Transverse colon (tissue), 4 donors: ENCODE measurements around the gene ATAD1. TPM values are rescaled to one million over a fixed set of nuclear protein-coding genes. Genes with fewer than 3 reads are reported as not detected.
"Not testable (repeated sequence)": the region's sequence is repeated elsewhere in the genome, so short reads cannot be mapped to it uniquely, and the experiment has no call there.

ENCODE experiments used
- DNase-seq: peaks from one replicate; pipeline ENCODE4 v3.0.0-alpha.2; 2019
- H3K27ac ChIP-seq, 4 donors: fragments of 200-600 bp; sonication (generic); 2 replicates each; pipeline ENCODE4 v1.5.1; 2016 to 2018; ENCODE audit warnings: inconsistent platforms in 4 of 4
- H3K27me3 ChIP-seq: fragments of 200-600 bp; sonication (generic); 2 replicates; pipeline ENCODE4 v1.5.1; 2017; ENCODE audit warnings: inconsistent platforms
- H3K36me3 ChIP-seq, 4 donors: fragments of 200-600 bp; sonication (generic); 2 replicates each; pipeline ENCODE4 v1.5.1; 2017 to 2019; ENCODE audit warnings: inconsistent platforms in 4 of 4
- H3K4me1 ChIP-seq, 4 donors: fragments of 200-600 bp; sonication (generic); 2 replicates each; pipeline ENCODE4 v1.5.1; 2017 to 2020; ENCODE audit warnings: inconsistent platforms in 4 of 4
- H3K4me3 ChIP-seq, 4 donors: fragments of 200-600 bp; sonication (generic); 1 replicate in 1 of 4; 2 replicates in 3 of 4; pipeline versions ENCODE4 v1.5.1 to v1.6.1; 2017 to 2019; ENCODE audit warnings: inconsistent platforms in 4 of 4
- H3K9me3 ChIP-seq, 2 donors: fragments of 200-600 bp; sonication (generic); 2 replicates each; pipeline ENCODE4 v1.5.1; 2017 to 2019; ENCODE audit warnings: inconsistent platforms in 2 of 2
- EP300 ChIP-seq: sonication (generic); formaldehyde crosslinking; IDR thresholded peaks from one replicate; pipeline ENCODE4 v1.6.1; 2017; ENCODE audit warnings: antibody characterized with exemption, low read depth
- POLR2A ChIP-seq: fragments of 450-650 bp; IDR thresholded peaks from one replicate; pipeline ENCODE4 v1.6.1; 2016; ENCODE audit warnings: antibody characterized with exemption, mild to moderate bottlenecking, moderate library complexity
- POLR2AphosphoS5 ChIP-seq, 3 donors: sonication (generic); formaldehyde crosslinking; IDR thresholded peaks; one replicate each; pipeline ENCODE4 v1.6.1; 2016; ENCODE audit warnings: antibody characterized with exemption in 3 of 3
- WGBS, 2 donors: methylation state at CpG; one replicate each; pipeline ENCODE4 v1.1.5; 2018; ENCODE audit warnings: low coverage in 1 of 2; 5-methylcytosine and 5-hydroxymethylcytosine counted together
- in situ Hi-C, 4 donors: fragments of 200-750 bp; cut with MboI; loops; one replicate each; pipeline versions ENCODE4 v1.15.0 to v1.15.1; 2017; ENCODE audit warnings: low sequenced_read_pairs in 3 of 4, low pct_ligation_motif_present in 1 of 4, low pct_unique_long_range_greater_than_20kb in 1 of 4
- intact Hi-C: fragments of 100-400 bp; cut with DNase I; formaldehyde crosslinking; loops from one replicate; pipeline ENCODE4 v1.15.1; 2023; ENCODE audit warnings: low total_unique reads
- total RNA-seq, 4 donors: library from RNA; depleted of rRNA; stranded (reverse); fragments of >200 nt; gene quantifications; one replicate each; pipeline ENCODE4 v1.1.0, GENCODE V29; 2016
- TF ChIP-seq, protein P1 (sequence below), 5 experiments: fragments of 200-600 bp in 3 of 5; fragments of 450-650 bp in 2 of 5; sonication (generic) in 3 of 5; IDR thresholded peaks; 1 replicate in 2 of 5; 2 replicates in 3 of 5; pipeline ENCODE4 v1.5.1; 2016 to 2017; ENCODE audit warnings: antibody characterized with exemption in 5 of 5, inconsistent platforms in 3 of 5, mild to moderate bottlenecking in 2 of 5, moderate library complexity in 1 of 5

Gene ATAD1
- total RNA-seq, 4 donors from 2014 or later = 8.6 to 43.5 (median 35.8) TPM

DNA sequence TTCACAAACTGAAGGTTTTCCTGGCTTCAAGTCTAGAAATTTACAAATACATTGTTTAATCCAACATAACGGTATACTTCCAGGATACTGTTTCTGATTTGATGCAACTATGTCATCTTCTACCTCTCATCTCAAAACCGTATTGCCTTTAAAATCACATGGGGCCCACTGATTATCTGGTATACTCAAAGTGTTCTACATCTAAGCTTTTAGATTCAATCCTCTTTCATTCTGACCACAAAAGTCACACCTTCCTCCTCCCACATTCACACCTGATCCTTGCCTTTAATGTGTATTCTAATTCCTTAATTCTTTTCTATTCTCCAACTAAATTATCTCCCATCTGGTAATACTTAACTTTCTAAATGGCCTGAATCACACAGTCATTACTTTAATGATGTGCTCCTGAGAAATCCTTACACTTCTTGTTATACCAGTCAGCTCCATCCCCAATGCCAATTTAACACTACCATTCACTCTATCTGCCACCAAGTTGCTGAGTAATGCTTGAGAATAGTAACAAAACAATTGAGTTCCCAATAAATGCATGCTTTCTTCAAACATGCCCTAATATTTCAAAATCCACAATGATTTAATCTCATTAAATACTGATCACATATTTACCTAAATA lies 13.0 kb downstream of the ATAD1 start:
- no peaks in the 10 kb centered on the region for H3K4me1 ChIP-seq
- TF ChIP-seq EP300 (no peak), POLR2A (no peak), POLR2AphosphoS5 (IDR thresholded peaks at IDR 0.05) (no peak)
- TF ChIP-seq, protein P1, sequence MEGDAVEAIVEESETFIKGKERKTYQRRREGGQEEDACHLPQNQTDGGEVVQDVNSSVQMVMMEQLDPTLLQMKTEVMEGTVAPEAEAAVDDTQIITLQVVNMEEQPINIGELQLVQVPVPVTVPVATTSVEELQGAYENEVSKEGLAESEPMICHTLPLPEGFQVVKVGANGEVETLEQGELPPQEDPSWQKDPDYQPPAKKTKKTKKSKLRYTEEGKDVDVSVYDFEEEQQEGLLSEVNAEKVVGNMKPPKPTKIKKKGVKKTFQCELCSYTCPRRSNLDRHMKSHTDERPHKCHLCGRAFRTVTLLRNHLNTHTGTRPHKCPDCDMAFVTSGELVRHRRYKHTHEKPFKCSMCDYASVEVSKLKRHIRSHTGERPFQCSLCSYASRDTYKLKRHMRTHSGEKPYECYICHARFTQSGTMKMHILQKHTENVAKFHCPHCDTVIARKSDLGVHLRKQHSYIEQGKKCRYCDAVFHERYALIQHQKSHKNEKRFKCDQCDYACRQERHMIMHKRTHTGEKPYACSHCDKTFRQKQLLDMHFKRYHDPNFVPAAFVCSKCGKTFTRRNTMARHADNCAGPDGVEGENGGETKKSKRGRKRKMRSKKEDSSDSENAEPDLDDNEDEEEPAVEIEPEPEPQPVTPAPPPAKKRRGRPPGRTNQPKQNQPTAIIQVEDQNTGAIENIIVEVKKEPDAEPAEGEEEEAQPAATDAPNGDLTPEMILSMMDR (IDR thresholded peaks at IDR 0.05) = no peak
- no peak for DNase-seq
- no peak overlapping the region for H3K27ac ChIP-seq
- H3K9me3 ChIP-seq = peaks cover 0 to 5% of the 10 kb centered on the region in 2 donors
- in situ Hi-C loops (no loop called here), intact Hi-C loops (loop anchor here (10.0 kb wide), 1 partner anchor 860 kb away; the partner anchor contains the start of gene LIPF)
- peaks cover 0 to 29% (median 13%) of the 10 kb centered on the region in 4 donors for H3K36me3 ChIP-seq
- no peaks in the 10 kb centered on the region for H3K27me3 ChIP-seq
- 87 to 100% methylated on average over 2 of the region's 2 CpGs for WGBS, 2 donors
- H3K4me3 ChIP-seq = no peak overlapping the region

DNA sequence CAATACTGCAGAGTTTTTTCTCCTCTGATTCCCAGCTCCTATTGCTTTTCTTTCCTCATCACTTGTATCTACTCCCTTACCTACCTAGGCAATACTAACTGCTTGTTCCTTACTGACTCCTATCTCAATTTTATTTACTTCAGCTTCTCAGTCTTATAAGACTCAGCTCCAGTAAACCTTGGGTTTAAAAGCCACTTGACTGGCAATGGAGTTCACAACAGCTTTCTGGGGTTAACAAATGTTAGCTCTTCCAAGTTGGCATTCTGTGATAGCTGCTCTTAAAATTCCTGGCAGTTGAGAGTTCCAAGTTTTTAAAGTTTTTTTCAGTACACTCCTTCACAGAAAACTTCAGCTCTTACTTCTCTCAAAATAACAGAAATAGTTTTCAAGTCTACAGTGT lies 14.2 kb downstream of the ATAD1 start:
- in situ Hi-C loops (no loop called here), intact Hi-C loops (loop anchor here (10.0 kb wide), 1 partner anchor 861 kb away; the partner anchor contains the start of gene LIPF)
- peaks cover 0 to 5% of the 10 kb centered on the region in 2 donors for H3K9me3 ChIP-seq
- H3K4me1 ChIP-seq = no peaks in the 10 kb centered on the region
- TF ChIP-seq POLR2AphosphoS5 (IDR thresholded peaks at IDR 0.05) = no peak
- no peak for TF ChIP-seq EP300
- TF ChIP-seq, protein P1 (IDR thresholded peaks at IDR 0.05) = no peak
- no peak for TF ChIP-seq POLR2A
- DNase-seq = no peak
- H3K27me3 ChIP-seq = no peaks in the 10 kb centered on the region
- H3K27ac ChIP-seq = no peak overlapping the region
- H3K4me3 ChIP-seq = no peak overlapping the region
- H3K36me3 ChIP-seq = peaks cover 0 to 26% (median 13%) of the 10 kb centered on the region in 4 donors

DNA sequence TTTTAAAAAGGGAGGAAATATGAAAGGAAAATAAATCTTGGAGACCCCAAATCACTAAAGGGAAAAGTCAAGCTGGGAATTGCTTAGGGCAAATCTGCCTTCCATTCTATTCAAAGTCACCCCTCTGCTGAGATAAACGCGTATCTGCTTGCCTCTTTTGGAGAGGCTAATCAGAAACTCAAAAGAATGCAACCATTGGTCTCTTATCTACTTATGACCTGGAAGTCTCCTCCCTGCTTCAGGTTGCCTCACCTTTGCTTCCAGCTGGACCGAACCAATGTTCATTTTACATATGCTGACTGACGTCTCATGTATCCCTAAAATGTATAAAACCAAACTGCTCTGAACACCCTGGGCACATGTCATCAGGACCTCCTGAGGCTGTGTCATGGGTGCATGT lies 14.7 kb downstream of the ATAD1 start:
- no peak for DNase-seq

DNA sequence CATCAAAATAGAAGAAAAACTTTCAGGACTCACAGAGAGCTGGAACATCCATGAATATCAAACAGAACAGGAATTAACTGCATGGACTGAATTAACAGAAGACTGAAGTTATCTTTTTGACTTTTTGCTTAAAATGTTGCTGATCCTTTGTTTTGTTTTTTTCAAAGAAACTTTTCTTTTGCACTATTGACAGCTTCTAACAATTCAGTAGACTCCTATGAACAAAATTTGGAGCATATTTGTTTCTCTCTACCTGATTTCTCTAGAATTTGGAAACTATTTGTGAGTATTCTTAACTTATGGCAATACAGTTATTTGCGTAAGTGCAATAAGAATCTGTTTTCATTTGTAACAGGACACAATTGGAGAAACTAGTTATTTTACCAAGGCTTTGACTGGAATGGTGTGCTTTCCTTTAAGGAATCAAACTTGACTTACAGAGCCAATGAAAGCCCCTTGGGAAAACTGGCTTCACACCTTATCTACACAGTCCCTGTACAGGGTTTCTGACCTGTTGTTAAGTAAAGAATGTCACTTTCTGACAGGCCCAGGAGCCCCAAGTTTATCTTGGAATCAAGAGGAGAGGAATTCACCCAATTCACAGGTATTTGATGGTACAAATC lies 16.1 kb downstream of the ATAD1 start:
- peaks cover 0 to 29% (median 10%) of the 10 kb centered on the region in 4 donors for H3K36me3 ChIP-seq
- H3K4me1 ChIP-seq, H3K9me3 ChIP-seq, H3K27me3 ChIP-seq, in situ Hi-C loops, H3K4me3 ChIP-seq, DNase-seq, H3K27ac ChIP-seq: not testable (repeated sequence)
- WGBS, 2 donors = 100% methylated on average over 1 of the region's 1 CpG; no CpG with 5 or more reads in 1 of the 2 donors
- intact Hi-C loops = loop anchor here (10.0 kb wide), 1 partner anchor 863 kb away; the partner anchor contains the start of gene LIPF

More for the DNA sequence above, 14.7 kb downstream of the ATAD1 start:
- Histone ChIP-seq H3K27ac (no peak overlapping the region), H3K27me3 (no peaks in the 10 kb centered on the region), H3K36me3 (peaks cover 0 to 26% (median 10%) of the 10 kb centered on the region in 4 donors), H3K4me3 (no peak overlapping the region), H3K9me3 (peaks cover 0 to 5% of the 10 kb centered on the region in 2 donors), H3K4me1 (no peaks in the 10 kb centered on the region)
- in situ Hi-C loops (no loop called here), intact Hi-C loops (loop anchor here (10.0 kb wide), 1 partner anchor 861 kb away; the partner anchor contains the start of gene LIPF)
- 97 to 100% methylated on average over 2 to 4 of the region's 4 CpGs for WGBS, 2 donors
- TF ChIP-seq POLR2AphosphoS5 (IDR thresholded peaks at IDR 0.05) (no peak), EP300 (no peak)

DNA sequence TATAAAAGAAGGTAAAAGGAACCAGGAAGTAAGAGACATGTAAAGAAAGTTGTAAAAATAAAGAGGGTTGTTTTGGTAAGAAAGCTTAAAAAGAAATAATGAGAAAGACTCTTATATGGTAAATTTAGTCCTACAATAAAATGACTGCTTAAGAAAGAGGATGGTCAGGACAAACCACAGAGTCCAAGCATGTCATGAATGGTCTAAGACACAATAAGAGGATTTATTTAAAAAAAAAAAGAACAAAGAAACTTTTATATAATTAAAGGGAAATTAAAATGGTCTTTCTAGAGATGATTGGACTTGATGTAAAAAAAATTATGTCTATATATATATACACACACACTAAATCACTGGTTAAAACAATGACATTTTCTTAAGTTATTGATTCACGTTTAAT lies 18.2 kb downstream of the ATAD1 start:
- in situ Hi-C loops = no loop called here

More for the DNA sequence above, 18.2 kb downstream of the ATAD1 start:
- Histone ChIP-seq H3K27me3 (no peaks in the 10 kb centered on the region), H3K27ac (no peak overlapping the region), H3K4me3 (no peak overlapping the region), H3K36me3 (peaks cover 0 to 29% (median 13%) of the 10 kb centered on the region in 4 donors), H3K4me1 (no peaks in the 10 kb centered on the region), H3K9me3 (peaks cover 0 to 5% of the 10 kb centered on the region in 2 donors)
- 88 to 100% methylated on average over 1 of the region's 1 CpG for WGBS, 2 donors
- no peak for DNase-seq
- intact Hi-C loops = loop anchor here (10.0 kb wide), 1 partner anchor 865 kb away; the partner anchor contains the start of gene LIPF
- TF ChIP-seq, protein P1 (IDR thresholded peaks at IDR 0.05) = no peak
